Measurements from ENCODE around the gene CHL1.

DNA sequence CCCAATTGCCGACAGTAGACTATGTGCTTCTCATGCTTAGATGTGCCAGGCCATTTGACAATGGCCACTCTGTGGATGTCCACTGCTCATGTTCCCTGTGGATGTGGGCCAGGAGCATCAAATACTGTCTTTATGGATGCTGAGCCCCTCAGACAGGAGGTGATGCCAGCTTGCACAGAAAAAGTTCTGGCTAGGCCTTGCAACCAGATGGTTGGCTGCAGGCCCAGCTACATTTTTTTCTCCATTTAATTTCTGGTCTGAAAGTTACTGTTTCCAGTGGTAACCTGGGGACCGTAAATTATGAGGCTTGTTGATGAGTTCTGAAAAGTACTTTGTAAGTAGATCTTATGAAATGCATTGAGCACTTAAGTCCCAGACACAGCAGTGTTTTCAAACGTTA is 228.5 kb downstream of the CHL1 start:
- no peak for TF ChIP-seq EZH2phosphoT487 (IDR thresholded peaks at IDR 0.05; ENCODE audit: borderline replicate concordance, low read length)
- TF ChIP-seq, protein P1, sequence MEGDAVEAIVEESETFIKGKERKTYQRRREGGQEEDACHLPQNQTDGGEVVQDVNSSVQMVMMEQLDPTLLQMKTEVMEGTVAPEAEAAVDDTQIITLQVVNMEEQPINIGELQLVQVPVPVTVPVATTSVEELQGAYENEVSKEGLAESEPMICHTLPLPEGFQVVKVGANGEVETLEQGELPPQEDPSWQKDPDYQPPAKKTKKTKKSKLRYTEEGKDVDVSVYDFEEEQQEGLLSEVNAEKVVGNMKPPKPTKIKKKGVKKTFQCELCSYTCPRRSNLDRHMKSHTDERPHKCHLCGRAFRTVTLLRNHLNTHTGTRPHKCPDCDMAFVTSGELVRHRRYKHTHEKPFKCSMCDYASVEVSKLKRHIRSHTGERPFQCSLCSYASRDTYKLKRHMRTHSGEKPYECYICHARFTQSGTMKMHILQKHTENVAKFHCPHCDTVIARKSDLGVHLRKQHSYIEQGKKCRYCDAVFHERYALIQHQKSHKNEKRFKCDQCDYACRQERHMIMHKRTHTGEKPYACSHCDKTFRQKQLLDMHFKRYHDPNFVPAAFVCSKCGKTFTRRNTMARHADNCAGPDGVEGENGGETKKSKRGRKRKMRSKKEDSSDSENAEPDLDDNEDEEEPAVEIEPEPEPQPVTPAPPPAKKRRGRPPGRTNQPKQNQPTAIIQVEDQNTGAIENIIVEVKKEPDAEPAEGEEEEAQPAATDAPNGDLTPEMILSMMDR (IDR thresholded peaks at IDR 0.05; ENCODE audit: low read depth, low read length, poor library complexity, severe bottlenecking), result no peak
